ENCODE results near the gene HOXC5. TPM values are rescaled to one million over a fixed set of nuclear protein-coding genes. Genes with fewer than 3 reads are reported as not detected.
A peak's percentile ranks its signal among the peaks of the same experiment; 100 is the strongest.

Gene HOXC5
- total RNA-seq, 8 experiments from 2014 or later: 4.4 to 49.2 (median 10.4) TPM

DNA sequence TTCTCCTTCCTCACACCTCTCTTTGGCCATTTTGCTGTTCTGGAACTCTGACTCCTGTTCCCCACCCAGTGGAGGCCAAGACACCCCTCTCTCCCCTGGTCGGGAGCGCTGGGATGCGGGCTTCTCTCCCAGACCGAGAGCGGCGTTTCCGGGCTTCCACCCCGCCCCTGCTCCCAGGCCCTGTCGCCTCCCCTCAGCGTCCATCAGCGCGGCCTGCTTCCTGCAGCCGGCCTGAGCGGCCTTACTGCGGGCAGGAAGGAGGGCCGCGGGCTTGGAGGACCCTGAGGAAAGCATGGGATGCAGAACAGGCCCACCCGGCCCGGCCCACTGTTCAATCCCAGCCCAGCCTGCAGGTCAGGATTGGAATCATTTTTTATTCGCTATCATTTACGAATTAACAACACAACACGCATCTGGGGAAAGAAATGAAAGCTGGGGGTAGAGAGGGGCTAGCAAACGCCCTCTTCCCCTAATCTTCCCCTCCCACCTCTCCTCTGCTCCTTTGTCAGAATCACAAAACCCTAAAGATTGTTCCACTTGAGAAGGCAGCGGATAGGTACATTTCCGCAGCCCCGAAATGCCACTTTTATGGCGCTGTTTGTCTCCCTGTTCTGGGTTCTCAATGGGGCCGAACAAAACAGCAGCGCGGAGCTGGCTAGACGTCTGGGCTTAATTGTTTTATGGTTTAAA, 27.9 kb upstream of the HOXC5 start:
- no peak overlapping the region for H3K4me3 ChIP-seq
- peaks cover 10 to 17% of the 10 kb centered on the region in 2 donors for H3K4me1 ChIP-seq (replicated peaks in 1 of 2)
- H3K27ac ChIP-seq: no peak overlapping the region
- peak in 2 of 8 experiments; percentile 4 to 7 for ATAC-seq (replicated peaks in 6 of 8)
- WGBS, 10 experiments: 3 to 67% (median 40%) methylated on average over 3 to 9 of the region's 31 CpGs; no CpG with 5 or more reads in 3 of the 10 experiments
- in situ Hi-C loops (cut with MboI; ENCODE audit: low pct_unique_long_range_greater_than_20kb in 2 of 9, low sequenced_read_pairs in 9 of 9, unreplicated experiment in 9 of 9): loop anchor here in 4 of 9 experiments (10.0 to 25.0 kb wide), 3 partner anchors 200 to 382 kb away; partner anchors contain the start of genes GPR84 (in 2 of the 4) and ZNF385A (in 1 of the 4)

DNA sequence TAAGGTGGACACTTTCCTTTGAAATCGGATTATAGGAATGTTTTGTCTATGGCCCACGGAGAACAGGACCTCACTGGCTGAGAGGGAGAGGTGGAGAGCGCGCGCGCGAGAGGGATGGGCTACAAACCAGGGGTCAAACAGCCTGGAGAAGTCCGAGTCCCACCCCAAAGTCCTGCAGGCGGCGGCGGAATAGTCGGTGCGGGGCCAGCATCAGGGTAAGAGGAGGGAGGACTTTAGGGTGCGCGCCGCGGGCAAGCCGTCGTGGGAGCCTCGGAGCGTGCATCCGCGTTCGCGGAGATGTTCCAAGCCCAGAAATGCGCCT, 27.4 kb upstream of the HOXC5 start:
- no peak overlapping the region for H3K4me3 ChIP-seq
- in situ Hi-C loops (cut with MboI; ENCODE audit: low pct_unique_long_range_greater_than_20kb in 2 of 9, low sequenced_read_pairs in 9 of 9, unreplicated experiment in 9 of 9): loop anchor here in 4 of 9 experiments (10.0 to 25.0 kb wide), 3 partner anchors 199 to 382 kb away; partner anchors contain the start of genes GPR84 (in 2 of the 4) and ZNF385A (in 1 of the 4)
- peak in 2 of 8 experiments; percentile 4 to 6 for ATAC-seq (replicated peaks in 6 of 8)
- WGBS, 10 experiments: 0 to 52% (median 6%) methylated on average over 1 to 16 of the region's 26 CpGs; no CpG with 5 or more reads in 1 of the 10 experiments
- peaks cover 10 to 16% of the 10 kb centered on the region in 2 donors for H3K4me1 ChIP-seq (replicated peaks in 1 of 2)
- H3K27ac ChIP-seq: no peak overlapping the region

DNA sequence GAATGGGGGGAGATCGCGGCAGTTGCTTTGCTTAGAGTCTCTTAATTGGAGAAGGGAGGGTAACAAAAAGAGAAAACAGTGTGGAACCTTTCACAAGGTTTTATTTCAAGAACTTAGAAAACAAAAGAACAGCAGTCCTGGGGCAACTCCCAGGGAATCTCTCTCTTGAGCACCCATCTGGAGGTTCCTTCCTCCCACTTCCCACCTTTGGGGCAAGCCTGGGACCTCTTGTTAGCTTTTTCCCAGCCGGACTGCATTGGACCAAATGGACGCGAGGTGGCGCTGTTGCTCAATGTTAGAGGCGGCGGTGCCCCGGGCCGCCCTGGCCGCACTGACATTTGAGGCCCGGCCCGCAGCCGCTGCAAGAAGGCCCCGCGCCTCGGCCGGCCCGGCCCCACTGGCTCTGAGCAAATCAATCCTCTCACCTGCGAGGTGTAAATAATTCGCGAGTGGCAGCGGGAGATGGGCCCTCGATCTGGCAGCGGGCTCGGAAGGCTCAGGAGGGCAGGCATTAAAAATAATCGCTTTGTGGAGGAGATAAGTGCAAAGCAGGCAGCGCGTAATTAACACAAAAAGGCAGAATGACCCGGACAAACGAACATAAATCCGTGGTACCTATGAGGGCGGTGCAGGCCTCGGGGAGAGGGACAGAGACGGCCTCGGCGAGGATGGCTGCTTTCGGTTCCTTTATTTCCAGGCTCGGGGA, 26.8 kb upstream of the HOXC5 start:
- in situ Hi-C loops (cut with MboI; ENCODE audit: low pct_unique_long_range_greater_than_20kb in 2 of 9, low sequenced_read_pairs in 9 of 9, unreplicated experiment in 9 of 9): loop anchor here in 4 of 9 experiments (10.0 to 25.0 kb wide), 3 partner anchors 199 to 381 kb away; partner anchors contain the start of genes GPR84 (in 2 of the 4) and ZNF385A (in 1 of the 4)
- peak; percentile 57 to 87 (median 74) for ATAC-seq (replicated peaks in 6 of 8)
- H3K4me3 ChIP-seq: peak overlapping the region in 2 of 5 donors; percentile 5 to 19
- 2 to 53% (median 12%) methylated on average over 3 to 25 of the region's 39 CpGs; no CpG with 5 or more reads in 2 of the 10 experiments for WGBS, 10 experiments
- peaks cover 10 to 13% of the 10 kb centered on the region in 2 donors for H3K4me1 ChIP-seq (replicated peaks in 1 of 2)
- no peak overlapping the region for H3K27ac ChIP-seq

DNA sequence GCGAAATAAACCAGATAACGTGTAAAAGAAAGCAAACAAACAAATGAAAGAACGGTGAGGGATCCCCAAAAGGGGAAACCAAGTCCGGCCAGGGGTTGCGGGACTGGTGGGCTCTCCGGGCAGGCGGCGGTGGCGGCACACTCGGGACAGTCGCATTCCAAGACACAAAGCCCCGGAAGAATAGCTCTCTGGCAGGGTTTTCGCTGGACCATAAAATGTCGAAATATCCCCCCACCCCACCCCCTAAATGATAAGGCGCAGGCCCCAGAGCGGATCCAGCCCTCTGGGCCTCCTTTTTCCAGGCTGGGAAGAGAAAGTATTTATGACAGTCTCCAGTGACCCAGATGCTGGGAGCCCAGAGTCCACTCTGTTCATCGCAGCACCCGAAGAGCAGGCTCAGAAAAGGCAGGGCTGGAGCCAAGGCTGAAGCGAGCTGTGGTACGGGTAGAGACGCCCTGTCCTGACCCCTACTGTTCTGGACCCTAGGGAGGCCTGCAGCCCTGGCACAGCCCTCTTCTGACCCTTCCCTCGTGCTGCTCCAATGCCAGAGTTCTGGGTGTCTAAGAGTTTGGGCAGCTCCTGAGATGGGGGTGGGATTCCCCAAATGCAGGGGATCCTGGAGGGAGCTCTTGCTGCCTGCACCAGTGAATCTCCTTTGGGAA, 26.2 kb upstream of the HOXC5 start:
- no peak for ATAC-seq (replicated peaks in 6 of 8)
- WGBS, 10 experiments: 10 to 100% (median 26%) methylated on average over 1 to 8 of the region's 22 CpGs; no CpG with 5 or more reads in 4 of the 10 experiments
- in situ Hi-C loops (cut with MboI; ENCODE audit: low pct_unique_long_range_greater_than_20kb in 2 of 9, low sequenced_read_pairs in 9 of 9, unreplicated experiment in 9 of 9): loop anchor here in 4 of 9 experiments (10.0 to 25.0 kb wide), 3 partner anchors 198 to 381 kb away; partner anchors contain the start of genes GPR84 (in 2 of the 4) and ZNF385A (in 1 of the 4)
- Histone ChIP-seq H3K27ac (no peak overlapping the region), H3K4me1 (replicated peaks in 1 of 2) (peaks cover 10 to 13% of the 10 kb centered on the region in 2 donors), H3K4me3 (no peak overlapping the region)

DNA sequence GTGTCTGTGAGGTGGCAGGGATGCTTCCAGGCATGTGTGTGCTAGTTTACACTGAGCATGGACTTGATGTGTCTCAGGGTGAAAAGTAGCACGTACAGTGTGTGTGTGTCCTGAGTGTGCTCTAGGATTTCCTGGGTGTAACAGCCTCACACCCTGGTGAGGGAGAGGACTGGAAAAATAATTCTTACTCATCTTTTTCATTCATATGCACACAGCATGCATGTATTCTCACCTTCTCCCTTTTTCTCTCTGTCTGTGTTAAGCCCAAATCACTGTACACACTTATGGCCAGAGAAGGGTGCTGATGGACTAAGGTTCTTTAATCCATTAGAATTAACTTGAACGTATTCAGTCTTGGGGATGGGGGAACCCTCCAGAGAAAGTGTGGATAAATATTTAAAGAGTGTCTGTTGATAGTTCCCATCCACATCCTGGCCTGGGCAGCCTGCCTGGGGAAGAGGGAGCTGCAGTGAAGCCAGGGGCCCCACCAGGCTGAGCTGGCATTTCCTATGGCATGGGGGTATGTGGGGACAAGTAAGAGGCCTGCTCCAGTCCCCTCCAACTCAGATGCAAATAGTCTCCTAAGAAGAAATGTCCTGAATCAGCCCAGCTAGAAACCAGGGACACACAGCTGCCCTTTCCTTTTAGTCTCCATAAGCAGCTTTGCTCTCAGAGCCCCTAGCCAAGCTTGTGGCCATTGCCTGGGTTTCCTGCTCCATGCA, 25.2 kb upstream of the HOXC5 start:
- 40 to 100% (median 58%) methylated on average over 1 to 2 of the region's 2 CpGs; no CpG with 5 or more reads in 6 of the 10 experiments for WGBS, 10 experiments
- peak in 1 of 8 experiments; percentile 4 for ATAC-seq (replicated peaks in 6 of 8)
- in situ Hi-C loops (cut with MboI; ENCODE audit: low pct_unique_long_range_greater_than_20kb in 2 of 9, low sequenced_read_pairs in 9 of 9, unreplicated experiment in 9 of 9): loop anchor here in 4 of 9 experiments (10.0 to 25.0 kb wide), 3 partner anchors 197 to 380 kb away; partner anchors contain the start of genes GPR84 (in 2 of the 4) and ZNF385A (in 1 of the 4)
- Histone ChIP-seq H3K4me3 (no peak overlapping the region), H3K27ac (no peak overlapping the region), H3K4me1 (replicated peaks in 1 of 2) (peaks cover 10 to 13% of the 10 kb centered on the region in 2 donors)

DNA sequence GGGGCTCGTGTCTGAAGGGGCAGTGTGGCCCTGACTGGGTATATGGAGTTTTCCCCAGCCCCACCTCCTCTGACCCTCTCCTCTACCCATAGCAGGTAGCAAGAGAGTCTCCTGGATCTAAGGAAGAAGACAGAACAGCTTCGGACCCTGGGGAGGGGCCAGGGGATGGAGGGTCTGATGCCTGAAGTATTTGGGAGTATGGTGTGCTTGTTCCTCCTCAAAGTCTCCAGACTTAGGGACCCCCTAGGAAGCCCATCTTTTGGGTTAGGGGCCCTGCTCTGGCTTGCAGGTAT, 24.6 kb upstream of the HOXC5 start:
- H3K27ac ChIP-seq: no peak overlapping the region
- peak overlapping the region in 1 of 5 donors; percentile 51 for H3K4me3 ChIP-seq
- in situ Hi-C loops (cut with MboI; ENCODE audit: low pct_unique_long_range_greater_than_20kb in 2 of 9, low sequenced_read_pairs in 9 of 9, unreplicated experiment in 9 of 9): loop anchor here in 4 of 9 experiments (10.0 to 25.0 kb wide), 3 partner anchors 197 to 379 kb away; partner anchors contain the start of genes GPR84 (in 2 of the 4) and ZNF385A (in 1 of the 4)
- H3K4me1 ChIP-seq (replicated peaks in 1 of 2): peaks cover 10 to 13% of the 10 kb centered on the region in 2 donors
- ATAC-seq (replicated peaks in 6 of 8): no peak
- 29 to 57% (median 38%) methylated on average over 1 to 2 of the region's 2 CpGs; no CpG with 5 or more reads in 6 of the 10 experiments for whole genome bisulfite sequencing, 10 experiments

DNA sequence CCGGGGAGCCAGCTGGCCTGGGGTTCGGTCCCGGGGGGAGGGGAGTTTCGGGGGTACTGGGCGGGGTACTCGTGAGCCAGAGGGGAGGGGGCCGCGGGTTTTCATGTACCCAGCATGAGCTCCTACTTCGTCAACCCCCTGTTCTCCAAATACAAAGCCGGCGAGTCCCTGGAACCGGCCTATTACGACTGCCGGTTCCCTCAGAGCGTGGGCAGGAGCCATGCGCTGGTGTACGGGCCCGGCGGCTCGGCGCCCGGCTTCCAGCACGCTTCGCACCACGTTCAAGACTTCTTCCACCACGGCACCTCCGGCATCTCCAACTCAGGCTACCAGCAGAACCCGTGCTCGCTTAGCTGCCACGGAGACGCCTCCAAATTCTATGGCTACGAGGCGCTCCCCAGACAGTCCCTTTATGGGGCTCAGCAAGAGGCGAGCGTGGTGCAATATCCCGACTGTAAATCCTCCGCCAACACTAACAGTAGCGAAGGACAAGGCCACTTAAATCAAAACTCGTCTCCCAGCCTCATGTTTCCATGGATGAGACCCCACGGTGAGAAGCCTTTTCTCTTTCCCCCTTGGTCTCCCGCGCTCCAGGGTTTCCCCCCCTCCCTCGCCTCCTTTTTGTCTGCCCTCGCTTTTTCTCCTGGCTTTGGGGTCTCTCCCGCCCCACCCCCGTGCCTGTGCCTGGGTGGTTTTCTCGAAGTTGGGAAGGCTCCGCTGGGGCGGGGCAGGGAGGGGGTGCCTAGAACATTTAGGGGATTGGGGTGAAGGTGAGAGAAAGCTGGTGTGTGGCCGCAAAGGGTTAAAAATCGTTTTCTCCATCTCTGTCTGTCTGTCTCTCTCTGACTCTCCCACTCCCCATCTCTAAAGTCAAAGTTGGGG, 23.4 kb upstream of the HOXC5 start:
- peak; percentile 16 to 71 (median 65) for ATAC-seq (replicated peaks in 6 of 8)
- Histone ChIP-seq H3K27ac (no peak overlapping the region), H3K4me1 (replicated peaks in 1 of 2) (peaks cover 10 to 13% of the 10 kb centered on the region in 2 donors), H3K4me3 (peak overlapping the region; percentile 18 to 51 (median 28))
- in situ Hi-C loops (cut with MboI; ENCODE audit: low pct_unique_long_range_greater_than_20kb in 2 of 9, low sequenced_read_pairs in 9 of 9, unreplicated experiment in 9 of 9): loop anchor here in 4 of 9 experiments (10.0 to 25.0 kb wide), 3 partner anchors 195 to 378 kb away; partner anchors contain the start of genes GPR84 (in 2 of the 4) and ZNF385A (in 1 of the 4)
- WGBS, 10 experiments: 0 to 7% (median 6%) methylated on average over 3 to 12 of the region's 51 CpGs; no CpG with 5 or more reads in 6 of the 10 experiments

DNA sequence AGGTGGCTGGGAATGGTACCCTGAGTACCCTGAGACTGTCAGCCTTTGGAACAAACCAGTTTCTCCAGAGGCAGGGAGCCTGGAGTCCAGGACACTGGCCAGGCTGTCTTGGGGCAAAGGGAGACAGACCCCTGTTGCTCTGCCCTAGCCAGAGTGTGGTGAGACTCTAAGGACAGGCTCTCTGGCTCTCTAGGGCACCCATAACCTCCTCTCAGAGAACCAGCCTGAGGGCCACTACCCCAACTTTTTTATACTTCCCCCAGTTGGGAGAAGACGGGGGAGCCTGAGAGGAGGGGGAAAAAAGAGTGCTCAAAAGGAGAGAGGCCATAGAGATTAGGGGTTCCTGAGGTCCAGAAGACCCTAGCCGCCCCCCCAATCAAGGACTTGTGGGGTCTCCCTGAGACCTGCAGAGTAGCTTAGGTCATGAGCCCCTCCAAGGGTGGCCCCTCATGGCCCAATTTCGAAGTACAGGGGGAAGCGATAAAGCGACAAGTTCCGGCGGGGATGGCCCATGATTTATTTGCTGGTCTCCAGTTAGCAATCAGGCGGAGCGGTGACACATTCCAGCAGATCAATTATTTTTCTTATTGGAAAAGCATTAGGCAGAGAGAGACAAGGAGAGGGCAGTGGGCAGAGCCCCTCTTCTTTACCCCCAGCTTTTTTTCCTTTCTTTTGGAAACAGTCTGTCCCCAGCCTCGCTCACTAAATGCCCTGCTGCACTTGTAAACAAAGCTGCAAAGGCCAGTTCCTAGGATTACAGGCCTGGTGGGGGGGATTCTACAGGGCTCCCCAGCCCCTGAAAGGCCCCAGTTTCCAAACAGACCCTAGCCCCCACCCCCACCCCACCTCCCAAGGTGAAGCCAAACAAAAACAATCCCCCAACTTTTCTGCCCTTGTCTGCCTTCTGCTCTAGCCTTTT, 22.5 kb upstream of the HOXC5 start:
- in situ Hi-C loops (cut with MboI; ENCODE audit: low pct_unique_long_range_greater_than_20kb in 2 of 9, low sequenced_read_pairs in 9 of 9, unreplicated experiment in 9 of 9): loop anchor here in 3 of 9 experiments (25.0 kb wide), 2 partner anchors 352 to 377 kb away; partner anchors contain the start of genes GPR84 (in 2 of the 3) and ZNF385A (in 1 of the 3)
- no peak overlapping the region for H3K27ac ChIP-seq
- 0 to 59% (median 19%) methylated on average over 1 to 8 of the region's 10 CpGs; no CpG with 5 or more reads in 4 of the 10 experiments for WGBS, 10 experiments
- peak overlapping the region in 2 of 5 donors; percentile 45 to 51 for H3K4me3 ChIP-seq
- no peak for ATAC-seq (replicated peaks in 6 of 8)
- peaks cover 10 to 13% of the 10 kb centered on the region in 2 donors for H3K4me1 ChIP-seq (replicated peaks in 1 of 2)

DNA sequence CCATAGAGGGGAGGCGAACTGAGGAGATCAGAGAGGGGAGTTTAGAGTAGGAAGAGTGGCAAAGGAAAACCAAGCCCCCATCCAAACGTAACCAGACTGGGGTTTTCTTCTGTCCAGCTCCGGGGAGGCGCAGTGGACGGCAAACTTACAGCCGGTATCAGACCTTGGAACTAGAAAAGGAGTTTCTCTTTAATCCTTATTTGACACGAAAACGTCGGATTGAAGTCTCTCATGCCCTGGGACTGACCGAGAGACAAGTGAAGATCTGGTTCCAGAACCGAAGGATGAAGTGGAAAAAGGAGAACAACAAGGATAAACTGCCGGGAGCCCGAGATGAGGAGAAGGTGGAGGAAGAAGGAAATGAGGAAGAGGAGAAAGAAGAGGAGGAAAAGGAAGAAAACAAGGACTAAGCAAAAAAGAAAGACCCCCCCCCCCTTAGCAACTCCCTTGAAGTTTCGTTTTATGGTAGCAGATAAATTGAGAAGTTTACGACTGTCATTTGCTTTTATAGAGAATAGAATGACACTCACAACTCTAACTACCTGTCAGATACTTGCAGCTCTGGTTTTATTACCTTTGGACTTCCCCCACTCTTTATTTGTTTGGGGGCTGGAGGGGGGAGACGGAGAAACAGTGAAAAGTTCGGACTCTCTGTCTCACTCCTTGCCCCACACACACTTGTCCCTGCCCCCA, 21.7 kb upstream of the HOXC5 start:
- in situ Hi-C loops (cut with MboI; ENCODE audit: low pct_unique_long_range_greater_than_20kb in 2 of 9, low sequenced_read_pairs in 9 of 9, unreplicated experiment in 9 of 9): loop anchor here in 3 of 9 experiments (25.0 kb wide), 2 partner anchors 351 to 376 kb away; partner anchors contain the start of genes GPR84 (in 2 of the 3) and ZNF385A (in 1 of the 3)
- Histone ChIP-seq H3K4me1 (replicated peaks in 1 of 2) (peaks cover 9 to 12% of the 10 kb centered on the region in 2 donors), H3K4me3 (peak overlapping the region in 1 of 5 donors; percentile 5), H3K27ac (no peak overlapping the region)
- ATAC-seq (replicated peaks in 6 of 8): no peak
- WGBS, 10 experiments: 2 to 34% (median 15%) methylated on average over 5 to 13 of the region's 17 CpGs

All from motor neuron (in vitro differentiated cells).